GM12892 (cell line): ENCODE measurements around the gene SPECC1.

ENCODE experiments used
- POLR2A ChIP-seq: IDR thresholded peaks from 2 replicates; pipeline ENCODE4 v1.6.1; 2011; ENCODE audit warnings: low read depth, low read length, control low read depth
- POLR2AphosphoS5 ChIP-seq: IDR thresholded peaks from 2 replicates; pipeline ENCODE4 v1.6.1; 2011; ENCODE audit warnings: low read depth, low read length, control low read depth
- TAF1 ChIP-seq: IDR thresholded peaks from 2 replicates; pipeline ENCODE4 v1.6.1; 2011; ENCODE audit warnings: low read depth, mild to moderate bottlenecking, control low read depth, low read length, borderline replicate concordance

- TF ChIP-seq POLR2A, result no peak
- no peak for TF ChIP-seq TAF1
- no peak for TF ChIP-seq POLR2AphosphoS5
These were observed 2.9 kb downstream of the SPECC1 start for GRCh38 chr17:20012017-20012536.
